ENCODE results near the gene CNKSR1.

The CNKSR1 gene

GRCh38 chr1:26161415-26162219, 15.7 kb upstream of the CNKSR1 start:
- peak in 3 of 5 donors; percentile 20 to 34 (median 33) for DNase-seq

DNA sequence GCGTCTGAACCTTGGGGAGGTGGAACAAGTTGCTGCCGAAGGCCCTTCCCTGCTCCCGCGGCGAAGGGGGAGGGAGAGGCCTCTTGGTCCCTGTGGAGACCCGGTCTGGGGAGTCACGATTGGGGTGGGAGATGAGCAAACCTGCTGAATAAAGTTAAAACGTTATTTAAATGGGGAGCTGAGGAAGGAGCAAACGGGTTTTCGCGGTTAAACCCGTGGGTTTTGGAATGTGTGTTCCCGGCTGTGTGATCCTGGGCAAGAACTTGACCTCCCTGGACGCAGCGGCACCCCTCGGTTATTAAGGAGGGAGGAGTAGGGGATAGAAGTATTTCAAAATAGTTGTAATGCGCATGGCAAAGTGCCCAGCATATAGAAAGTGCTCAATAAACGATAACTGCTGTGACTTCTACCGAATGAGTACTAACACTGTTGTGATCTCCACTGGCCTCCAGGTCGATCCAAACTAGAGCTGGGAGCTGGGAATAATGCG, 15.0 kb upstream of the CNKSR1 start:
- DNase-seq: no peak

DNA sequence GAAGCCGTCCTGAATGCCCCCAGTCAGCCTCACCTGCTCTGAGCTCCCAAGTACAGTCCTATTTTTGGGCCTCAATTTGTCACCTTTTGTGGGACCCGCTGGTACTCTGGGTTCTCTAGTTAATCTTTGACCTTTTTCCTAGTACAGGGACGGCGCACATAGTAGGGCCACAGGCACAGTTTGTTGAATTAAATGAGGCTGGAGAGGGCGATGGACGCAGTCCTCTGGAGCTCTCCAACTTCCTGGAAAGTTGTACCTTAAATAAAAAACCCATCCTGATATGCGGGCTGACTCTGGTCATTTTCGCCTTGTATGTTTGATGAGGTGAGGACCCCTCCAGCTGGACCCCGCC, 13.6 kb upstream of the CNKSR1 start:
- no peak for DNase-seq

DNA sequence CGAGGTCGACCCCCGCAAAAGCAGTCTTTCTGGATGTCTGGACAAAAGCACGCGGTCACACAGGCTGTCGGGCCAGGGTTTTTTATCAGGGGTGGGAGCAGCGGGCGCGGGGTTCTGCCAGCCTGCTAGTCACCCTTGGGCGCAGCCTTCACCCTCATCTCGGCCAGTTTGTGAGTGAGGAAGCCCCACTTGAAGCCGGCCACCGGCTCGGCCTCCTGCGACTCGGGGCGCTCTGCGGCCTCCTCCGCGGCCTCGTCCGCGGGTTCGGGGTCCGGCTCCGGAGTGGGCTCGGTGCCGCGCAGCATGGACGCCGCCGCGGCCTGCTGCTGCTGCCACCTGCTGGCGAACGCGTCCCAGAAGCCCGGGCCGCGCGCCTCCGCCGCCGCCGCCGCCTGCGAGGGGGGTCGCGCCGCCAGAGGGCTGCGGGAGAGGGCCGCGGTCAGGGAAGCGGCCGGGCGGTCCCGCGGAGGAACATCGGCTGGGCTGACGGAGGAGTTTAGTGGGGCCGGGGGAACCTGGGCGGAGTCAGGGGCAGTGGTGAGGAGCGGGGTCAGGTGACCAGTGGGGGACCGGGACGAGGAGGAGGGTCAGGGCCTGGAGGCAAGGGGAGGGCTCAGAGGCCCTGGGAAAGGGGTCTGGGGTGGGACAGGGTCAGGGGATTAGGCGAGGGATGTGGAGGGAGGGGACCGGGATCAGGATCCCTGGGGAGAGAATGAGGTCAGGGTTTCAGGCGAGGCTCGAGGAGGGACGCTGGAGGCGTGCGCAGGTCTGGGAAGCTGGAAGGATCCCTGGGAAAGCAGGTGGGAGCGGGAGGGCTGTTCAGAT, 13.0 kb upstream of the CNKSR1 start:
- DNase-seq: peak in 4 of 5 donors; percentile 22 to 51 (median 34)

DNA sequence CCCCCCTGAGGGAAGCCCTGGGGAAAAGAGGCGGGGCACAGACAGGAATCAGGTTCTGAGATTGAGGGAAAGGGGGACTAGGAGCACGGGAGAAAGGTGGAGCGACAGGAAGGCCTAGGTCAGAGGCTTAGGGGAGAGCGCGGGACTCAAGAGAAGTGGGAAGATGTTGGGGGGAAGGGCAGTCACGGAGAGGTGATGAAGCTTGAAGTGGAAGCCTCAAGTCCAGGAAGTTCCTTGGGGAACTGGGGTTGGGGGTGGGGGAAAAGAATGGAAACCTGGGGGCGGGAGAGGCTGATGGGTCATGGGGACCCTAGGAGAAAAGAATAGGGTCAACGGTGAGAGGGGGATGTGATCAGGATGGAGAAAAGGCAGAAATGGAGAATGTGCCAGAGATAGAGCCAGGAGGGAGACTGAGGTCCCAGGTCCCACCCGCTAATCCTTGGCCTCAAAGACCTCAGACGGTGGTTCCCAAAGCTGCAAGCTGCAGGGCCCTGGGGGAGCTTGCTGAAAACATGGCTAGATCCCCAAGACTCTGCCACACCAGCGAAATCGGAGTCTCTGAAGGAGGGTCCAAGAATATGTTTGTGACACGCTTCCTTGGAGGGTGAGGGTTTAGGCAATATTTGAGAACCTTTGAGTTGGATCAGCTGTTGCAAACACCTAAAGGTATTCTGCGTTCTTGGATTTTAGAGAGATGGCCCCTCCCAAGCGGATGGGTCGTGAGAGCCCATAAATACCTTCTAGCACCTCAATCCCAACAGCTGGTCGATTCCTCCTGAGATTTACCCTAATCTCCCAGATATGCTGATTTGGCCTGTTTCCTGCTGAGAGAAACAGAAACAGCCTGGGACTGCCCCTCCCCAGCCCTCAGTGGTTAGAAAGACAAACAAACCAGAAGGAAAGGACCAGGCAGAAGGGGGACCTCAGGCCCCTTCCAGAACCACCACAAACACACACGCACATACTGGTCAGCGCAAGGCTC, 12.1 kb upstream of the CNKSR1 start:
- no peak for DNase-seq

GRCh38 chr1:26166719-26167281, 10.5 kb upstream of the CNKSR1 start:
- DNase-seq: peak in 1 of 5 donors; percentile 35

DNA sequence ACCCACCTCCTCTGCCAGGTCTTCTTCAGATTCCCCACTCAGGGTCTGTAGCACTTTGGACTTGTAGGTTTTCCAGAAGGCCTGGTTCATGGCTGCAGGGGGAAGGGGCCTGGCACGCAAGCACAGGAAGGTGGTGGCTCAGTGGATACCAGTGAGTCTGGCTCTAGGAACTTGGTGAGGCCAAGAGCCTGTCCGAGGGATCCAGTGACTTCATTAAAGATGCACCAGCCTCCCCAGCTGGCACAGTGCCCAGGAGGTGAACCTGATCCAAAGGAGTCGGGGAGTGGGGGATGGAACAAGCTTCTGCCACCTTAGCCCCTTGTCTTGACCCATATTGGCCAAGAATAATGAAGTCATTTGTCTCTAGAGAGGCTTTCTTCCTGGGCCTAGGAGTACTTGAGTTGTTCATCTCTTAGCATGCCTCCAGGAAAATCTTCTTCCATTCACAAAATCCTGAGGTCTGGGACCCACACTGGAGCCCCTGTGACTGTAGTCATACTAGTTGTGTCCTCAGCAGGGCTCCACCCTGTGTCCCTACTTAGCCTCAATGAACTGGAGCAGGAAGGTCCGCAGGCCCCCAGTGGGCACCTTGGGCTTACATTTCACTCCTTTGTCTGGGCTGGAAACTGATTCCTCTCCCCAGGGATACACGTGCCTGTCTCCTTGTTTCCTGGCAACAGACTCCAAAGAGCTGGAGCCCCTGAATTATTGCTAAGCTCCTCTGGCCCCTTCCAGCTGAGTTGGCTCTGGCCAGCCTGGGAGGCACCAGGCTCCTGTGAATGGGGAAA, 8.7 kb upstream of the CNKSR1 start, which contains the start of gene C1orf232:
TSS of gene C1orf232 (minus strand) at position 554 of the 788 bp plus-strand sequence. CDS start at position 90, 464 bp downstream.
- no peak for DNase-seq

DNA sequence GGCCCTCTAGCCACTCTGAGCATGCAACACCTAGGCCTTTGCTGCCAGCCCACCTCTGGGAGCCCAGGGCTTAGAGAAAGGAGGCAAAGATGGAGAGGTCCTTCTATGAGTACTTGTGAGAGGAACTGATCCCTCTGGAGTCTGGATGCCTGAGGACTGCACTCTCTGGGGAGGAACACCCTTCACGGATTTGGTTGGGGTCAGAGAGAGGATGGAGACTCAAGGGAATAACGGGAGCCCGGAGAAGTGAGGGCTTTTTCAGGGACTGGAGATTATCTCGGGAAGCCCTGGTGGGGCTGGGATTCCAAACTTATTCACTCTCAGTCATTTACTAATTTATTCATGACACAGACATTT, 8.1 kb upstream of the CNKSR1 start:
- no peak for DNase-seq

- peak; percentile 64 to 89 (median 77) for DNase-seq
Observed at GRCh38 chr1:26169669-26170471, 7.4 kb upstream of the CNKSR1 start, which contains the start of gene ZNF593. TSS of gene ZNF593 (plus strand) at chr1:26169908. CDS start at chr1:26169984, 76 bp downstream.

DNA sequence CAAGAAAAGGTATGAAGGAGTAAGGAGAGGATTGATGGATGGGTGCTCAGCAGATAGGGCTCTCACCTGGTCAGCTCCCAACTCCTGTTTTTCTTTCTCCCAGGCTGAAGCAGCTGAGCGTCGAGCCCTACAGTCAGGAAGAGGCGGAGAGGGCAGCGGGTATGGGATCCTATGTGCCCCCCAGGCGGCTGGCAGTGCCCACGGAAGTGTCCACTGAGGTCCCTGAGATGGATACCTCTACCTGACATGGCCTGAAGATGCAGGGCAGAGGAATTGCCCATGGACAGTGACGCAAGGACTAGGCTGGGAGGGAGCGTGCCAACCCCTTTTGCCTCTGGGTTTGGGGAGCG, 6.8 kb upstream of the CNKSR1 start:
- DNase-seq: no peak

- no peak for DNase-seq
Observed at GRCh38 chr1:26171084-26172072, 5.9 kb upstream of the CNKSR1 start, which contains the start of gene ZNF593OS. TSS of gene ZNF593OS (minus strand) at chr1:26171832. CDS start at chr1:26171661, 171 bp downstream.

DNA sequence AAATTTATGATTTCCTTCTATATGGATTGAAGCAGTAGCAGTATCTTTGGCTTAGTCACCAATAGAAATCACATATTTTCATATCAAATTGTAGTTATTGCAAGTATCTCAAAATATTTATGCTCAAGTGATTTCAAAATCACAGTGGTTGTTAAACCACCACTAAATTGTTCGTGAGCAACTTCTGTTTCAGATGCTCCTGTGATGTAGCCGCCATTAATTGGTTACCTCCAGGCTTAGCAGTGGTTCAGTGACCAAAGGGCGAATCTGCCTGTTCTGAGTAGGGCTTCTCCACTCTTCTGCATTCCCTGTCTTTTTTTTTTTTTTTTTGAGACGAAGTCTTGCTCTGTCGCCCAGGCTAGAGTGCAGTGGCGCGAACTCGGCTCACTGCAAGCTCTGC, 1.9 kb upstream of the CNKSR1 start:
- no peak for DNase-seq

DNA sequence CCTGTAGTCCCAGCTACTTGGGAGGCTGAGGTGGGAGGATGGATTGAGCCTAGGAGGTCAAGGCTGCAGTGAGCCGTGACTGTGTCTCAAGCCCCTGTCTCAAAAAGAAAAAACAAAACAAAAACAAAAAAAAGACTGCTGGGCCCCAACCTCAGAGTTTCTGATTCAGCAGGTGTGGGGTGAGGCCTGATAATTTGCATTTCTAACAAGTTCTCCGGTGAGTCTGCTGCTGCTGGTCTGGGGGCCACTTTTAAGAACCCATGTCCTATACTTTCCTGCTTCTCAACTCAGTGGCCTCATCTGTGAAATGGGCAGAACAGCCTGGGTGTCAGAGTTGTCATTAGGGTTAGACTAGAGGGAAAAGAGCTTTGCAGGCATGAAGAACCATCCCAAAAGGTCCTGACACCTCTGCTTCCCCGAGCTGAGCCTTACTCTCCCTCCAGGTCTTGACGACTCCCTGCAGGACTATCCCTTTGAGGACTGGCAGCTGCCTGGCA, 2.8 kb downstream of the CNKSR1 start:
- no peak for DNase-seq

DNA sequence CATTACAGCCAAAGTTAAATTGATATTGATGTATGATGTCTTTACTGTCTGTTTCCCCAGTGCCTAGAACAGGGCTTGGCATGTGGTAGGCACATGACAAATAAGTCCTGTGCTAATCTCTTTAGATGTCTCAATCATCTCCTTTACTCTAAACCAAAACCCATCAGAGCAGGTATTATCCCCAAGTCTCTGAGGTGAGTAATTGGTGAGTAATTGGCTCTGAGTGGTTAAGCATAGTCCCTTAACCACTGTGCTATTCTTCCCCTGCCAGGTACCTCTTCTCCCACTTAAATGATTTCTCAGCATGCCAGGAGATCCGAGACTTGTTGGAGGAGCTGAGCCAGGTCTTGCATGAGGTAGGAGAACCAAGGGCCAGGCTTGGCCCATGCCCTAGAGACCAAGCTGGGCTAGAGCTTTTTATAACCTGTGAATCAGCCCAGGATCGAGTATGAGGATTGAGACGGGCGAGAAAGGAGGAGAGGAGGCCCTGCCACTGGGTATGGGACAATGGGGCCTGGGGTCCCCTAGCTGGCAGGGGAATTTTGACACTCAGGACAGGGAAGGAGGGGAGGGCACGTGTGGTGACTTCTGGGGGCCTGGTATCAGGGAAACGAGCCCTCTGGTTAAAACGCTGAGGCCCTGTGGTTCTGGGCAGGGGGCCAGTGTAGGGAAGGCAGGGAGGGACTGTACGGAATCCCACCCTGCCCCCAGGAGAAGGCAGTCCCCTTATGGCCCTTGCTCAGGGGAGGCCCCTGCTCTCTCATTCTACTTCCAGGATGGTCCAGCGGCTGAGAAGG, 4.5 kb downstream of the CNKSR1 start:
- no peak for DNase-seq

GRCh38 chr1:26182383-26182696, 5.0 kb downstream of the CNKSR1 start:
- DNase-seq: no peak

- no peak for DNase-seq
Observed at GRCh38 chr1:26184086-26184485, 6.8 kb downstream of the CNKSR1 start.

- no peak for DNase-seq
Observed at GRCh38 chr1:26184883-26185282, 7.6 kb downstream of the CNKSR1 start.

GRCh38 chr1:26187882-26188281, 10.6 kb downstream of the CNKSR1 start:
- no peak for DNase-seq

All from T-helper 1 cell (primary cell).